Body of pancreas (tissue), 4 donors: ENCODE data around the gene GPR158. TPM values are rescaled to one million over a fixed set of nuclear protein-coding genes. Genes with fewer than 3 reads are reported as not detected.

Experiments used
- ATAC-seq: fragments of 150-250 bp; one replicate; pipeline ENCODE4 v1.9.1; 2016
- DNase-seq, 4 donors: peaks; one replicate each; pipeline ENCODE4 v3.0.0-alpha.2; 2019
- H3K27ac ChIP-seq, 4 donors: fragments of 200-600 bp; sonication (generic); 1 replicate in 3 of 4; 2 replicates in 1 of 4; pipeline versions ENCODE4 v1.5.1 to v1.6.1; 2016 to 2019; ENCODE audit warnings: mild to moderate bottlenecking in 1 of 4, mixed read lengths in 1 of 4, moderate library complexity in 1 of 4
- H3K27me3 ChIP-seq, 2 donors: fragments of 200-600 bp; sonication (generic); one replicate each; pipeline ENCODE4 v1.6.0; 2016; ENCODE audit warnings: mild to moderate bottlenecking in 1 of 2
- H3K36me3 ChIP-seq, 2 donors: fragments of 200-600 bp; sonication (generic); replicated peaks in 1 of 2; 2 replicates each; pipeline ENCODE4 v1.5.1; 2016; ENCODE audit warnings: low read depth in 2 of 2; ENCODE audit not compliant: insufficient read depth in 1 of 2
- H3K4me1 ChIP-seq: fragments of 200-600 bp; sonication (generic); one replicate; pipeline ENCODE4 v1.6.0; 2016
- H3K4me3 ChIP-seq, 2 donors: fragments of 200-600 bp; sonication (generic); 1 replicate in 1 of 2; 2 replicates in 1 of 2; pipeline ENCODE4 v1.5.1; 2016 to 2019
- H3K9me3 ChIP-seq, 3 donors: fragments of 200-600 bp; sonication (generic); 1 replicate in 2 of 3; 2 replicates in 1 of 3; pipeline ENCODE4 v1.5.1; 2016
- CTCF ChIP-seq, 7 experiments: fragments of 450-650 bp in 4 of 7; fragments of 200-600 bp in 3 of 7; sonication (generic) in 3 of 7; IDR thresholded peaks; one replicate each; pipeline ENCODE4 v1.5.1; 2016 to 2019; ENCODE audit warnings: antibody characterized with exemption in 7 of 7
- POLR2A ChIP-seq, 3 donors: fragments of 450-650 bp; IDR thresholded peaks; one replicate each; pipeline ENCODE4 v1.6.1; 2016; ENCODE audit warnings: antibody characterized with exemption in 3 of 3, mild to moderate bottlenecking in 2 of 3
- whole genome bisulfite sequencing, 2 donors: methylation state at CpG; one replicate each; pipeline ENCODE4 v1.1.5; 2017; 5-methylcytosine and 5-hydroxymethylcytosine counted together
- intact Hi-C: fragments of 100-400 bp; cut with DNase I; formaldehyde crosslinking; loops from one replicate; pipeline ENCODE4 v1.15.1; 2023
- total RNA-seq, 2 donors: library from RNA; depleted of rRNA; stranded (reverse); fragments of >200 nt; gene quantifications; one replicate each; pipeline ENCODE4 v1.1.0, GENCODE V29; 2016

The GPR158 gene
- total RNA-seq, 2 donors from 2014 or later, result 0.52 TPM; not detected in 1

DNA sequence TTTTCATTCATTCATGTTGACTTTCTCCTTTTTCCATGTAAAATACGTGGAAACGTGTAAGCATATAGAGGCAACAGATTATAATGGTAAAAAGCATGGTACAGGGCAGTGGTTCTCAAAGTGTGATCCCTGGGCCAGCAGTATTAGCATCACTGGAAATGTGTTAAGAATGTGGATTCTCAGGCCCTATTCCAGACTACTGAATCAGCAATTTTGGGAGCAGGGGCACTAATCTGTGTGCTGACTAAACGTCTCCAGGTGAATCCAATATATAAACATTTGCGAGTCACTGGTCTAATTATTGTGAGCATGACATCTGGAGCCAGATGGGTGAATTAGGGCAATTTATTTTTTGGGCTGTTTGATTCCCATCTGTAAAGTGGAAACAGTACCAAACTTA, 5.1 kb upstream of the GPR158 start:
- ATAC-seq (no peak), DNase-seq (no peak)
- Histone ChIP-seq H3K4me1 (peaks cover 4% of the 10 kb centered on the region), H3K9me3 (no peaks in the 10 kb centered on the region), H3K36me3 (no peaks in the 10 kb centered on the region), H3K27ac (no peak overlapping the region), H3K4me3 (no peak overlapping the region), H3K27me3 (no peaks in the 10 kb centered on the region)
- 52 to 60% methylated on average over 4 of the region's 4 CpGs for WGBS, 2 donors
- TF ChIP-seq POLR2A (IDR thresholded peaks at IDR 0.05) (no peak), CTCF (IDR thresholded peaks at IDR 0.05) (no peak)
- intact Hi-C loops, result no loop called here

GRCh38 chr10:25170627-25171026, 4.2 kb upstream of the GPR158 start:
- intact Hi-C loops, result no loop called here

GRCh38 chr10:25175527-25176420, 973 bp downstream of the GPR158 start:
- no peak for ATAC-seq
- WGBS, 2 donors, result 2 to 3% methylated on average over 7 to 64 of the region's 66 CpGs
- TF ChIP-seq POLR2A (IDR thresholded peaks at IDR 0.05) (no peak), CTCF (IDR thresholded peaks at IDR 0.05) (no peak)
- H3K4me3 ChIP-seq, result no peak overlapping the region
- H3K4me1 ChIP-seq, result peaks cover 24% of the 10 kb centered on the region
- H3K9me3 ChIP-seq, result no peaks in the 10 kb centered on the region
- no peaks in the 10 kb centered on the region for H3K36me3 ChIP-seq
- peak; percentile 23 to 47 (median 30) for DNase-seq
- intact Hi-C loops, result no loop called here
- no peak overlapping the region for H3K27ac ChIP-seq
- peaks cover 0 to 24% of the 10 kb centered on the region in 2 donors for H3K27me3 ChIP-seq

More at GRCh38 chr10:25170627-25171026, 4.2 kb upstream of the GPR158 start:
- Histone ChIP-seq H3K36me3 (no peaks in the 10 kb centered on the region), H3K27ac (no peak overlapping the region), H3K27me3 (no peaks in the 10 kb centered on the region), H3K4me3 (no peak overlapping the region), H3K9me3 (no peaks in the 10 kb centered on the region), H3K4me1 (peaks cover 12% of the 10 kb centered on the region)
- WGBS, 2 donors, result 48 to 54% methylated on average over 1 of the region's 1 CpG
- no peak for ATAC-seq
- TF ChIP-seq POLR2A (IDR thresholded peaks at IDR 0.05) (no peak), CTCF (IDR thresholded peaks at IDR 0.05) (no peak)
- DNase-seq, result no peak

GRCh38 chr10:25176421-25176968, 1.7 kb downstream of the GPR158 start:
- TF ChIP-seq CTCF (IDR thresholded peaks at IDR 0.05), result no peak
- TF ChIP-seq POLR2A (IDR thresholded peaks at IDR 0.05), result no peak
- H3K4me3 ChIP-seq, result no peak overlapping the region
- WGBS, 2 donors, result 0 to 3% methylated on average over 2 to 36 of the region's 36 CpGs

More at GRCh38 chr10:25176421-25176968, 1.7 kb downstream of the GPR158 start:
- Histone ChIP-seq H3K36me3 (no peaks in the 10 kb centered on the region), H3K4me1 (peaks cover 24% of the 10 kb centered on the region), H3K9me3 (no peaks in the 10 kb centered on the region), H3K27ac (no peak overlapping the region), H3K27me3 (peaks cover 0 to 24% of the 10 kb centered on the region in 2 donors)
- ATAC-seq (no peak), DNase-seq (peak in 1 of 4 donors; percentile 9)
- intact Hi-C loops, result no loop called here
